ENCODE measurements around the gene BAIAP2L2.

BAIAP2L2 gene

GRCh38 chr22:38068641-38069371, 41.7 kb downstream of the BAIAP2L2 start:
- DNase-seq (ENCODE audit: low read depth, low spot score) = no peak

- DNase-seq (ENCODE audit: low read depth, low spot score) = no peak
Observed at GRCh38 chr22:38067761-38068360, 42.6 kb downstream of the BAIAP2L2 start.

DNA sequence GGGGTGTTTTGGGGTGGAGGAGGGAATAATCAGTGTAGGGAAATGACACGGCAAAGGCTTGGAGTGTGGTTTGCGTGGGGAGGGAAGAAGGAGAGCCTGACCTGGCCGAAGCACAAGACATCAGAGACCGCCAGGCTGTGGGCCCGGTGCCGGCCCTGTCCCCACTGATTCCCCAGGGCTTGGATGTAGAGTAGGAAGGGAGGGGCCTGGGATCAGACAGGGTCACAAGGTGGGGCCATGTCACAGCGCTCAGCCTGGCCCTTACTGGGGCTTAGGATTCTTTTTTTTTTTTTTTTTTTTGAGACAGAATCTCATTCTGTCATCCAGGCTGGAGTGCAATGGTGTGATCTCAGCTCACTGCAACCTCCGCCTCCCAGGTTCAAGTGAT, 43.5 kb downstream of the BAIAP2L2 start:
- DNase-seq (ENCODE audit: low read depth, low spot score) = no peak

- DNase-seq (ENCODE audit: low read depth, low spot score) = no peak
Observed at GRCh38 chr22:38066381-38067027, 44.0 kb downstream of the BAIAP2L2 start.

- no peak for DNase-seq (ENCODE audit: low read depth, low spot score)
Observed at GRCh38 chr22:38065539-38065938, 44.9 kb downstream of the BAIAP2L2 start.

- DNase-seq (ENCODE audit: low read depth, low spot score) = no peak
Observed at GRCh38 chr22:38062791-38063190, 47.7 kb downstream of the BAIAP2L2 start.

GRCh38 chr22:38056969-38057891, 53.3 kb downstream of the BAIAP2L2 start, which contains the start of gene PICK1:
TSS of gene PICK1 (plus strand) at chr22:38057404. CDS start at chr22:38057810, 406 bp downstream.
- DNase-seq (ENCODE audit: low read depth, low spot score) = peak; percentile 51

- DNase-seq (ENCODE audit: low read depth, low spot score) = peak; percentile 60
Observed at GRCh38 chr22:38051900-38052862, 58.3 kb downstream of the BAIAP2L2 start.

GRCh38 chr22:38051261-38051660, 59.2 kb downstream of the BAIAP2L2 start:
- DNase-seq (ENCODE audit: low read depth, low spot score) = no peak

DNA sequence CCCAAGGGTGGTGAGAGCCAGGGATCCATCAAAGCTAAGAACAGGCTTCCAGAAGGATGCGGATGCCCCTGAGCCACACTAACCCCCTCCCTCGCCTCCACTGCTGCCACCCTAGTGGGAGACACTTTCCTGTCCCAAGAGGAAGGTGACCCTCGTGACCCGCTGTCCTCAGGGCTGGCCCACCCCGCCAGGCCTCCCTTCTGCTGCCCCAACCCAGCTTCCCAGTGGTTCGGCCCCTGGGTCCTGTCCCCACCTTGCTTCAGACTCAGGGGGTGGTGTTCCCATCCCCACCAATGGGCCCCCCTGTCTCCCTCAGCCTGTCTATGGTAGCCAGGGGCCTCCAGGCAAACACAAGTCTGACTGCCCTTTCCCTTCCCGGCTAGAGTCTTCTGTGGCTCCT, 59.8 kb downstream of the BAIAP2L2 start:
- DNase-seq (ENCODE audit: low read depth, low spot score) = no peak

GRCh38 chr22:38049812-38050619, 60.5 kb downstream of the BAIAP2L2 start:
- DNase-seq (ENCODE audit: low read depth, low spot score) = no peak

- no peak for DNase-seq (ENCODE audit: low read depth, low spot score)
Observed at GRCh38 chr22:38046070-38046748, 64.3 kb downstream of the BAIAP2L2 start.

- no peak for DNase-seq (ENCODE audit: low read depth, low spot score)
Observed at GRCh38 chr22:38043151-38044039, 67.1 kb downstream of the BAIAP2L2 start.

DNA sequence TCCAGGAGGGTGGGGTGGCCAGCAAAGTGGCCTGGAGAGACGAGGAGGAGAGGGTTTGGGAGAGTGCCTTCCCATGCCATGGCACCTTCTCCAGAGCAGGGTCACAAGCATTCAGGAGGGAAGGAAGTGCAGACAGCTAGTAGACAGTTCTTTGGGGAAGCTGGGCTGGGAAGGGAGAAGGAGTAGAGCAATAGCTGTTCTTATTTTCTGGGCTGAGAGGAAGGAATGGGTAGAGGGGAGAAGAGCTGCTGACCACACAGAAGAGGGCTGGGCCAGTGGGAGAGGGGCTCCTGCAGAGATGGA, 68.0 kb downstream of the BAIAP2L2 start:
- DNase-seq (ENCODE audit: low read depth, low spot score) = no peak

GRCh38 chr22:38041760-38042487, 68.6 kb downstream of the BAIAP2L2 start:
- no peak for DNase-seq (ENCODE audit: low read depth, low spot score)

DNA sequence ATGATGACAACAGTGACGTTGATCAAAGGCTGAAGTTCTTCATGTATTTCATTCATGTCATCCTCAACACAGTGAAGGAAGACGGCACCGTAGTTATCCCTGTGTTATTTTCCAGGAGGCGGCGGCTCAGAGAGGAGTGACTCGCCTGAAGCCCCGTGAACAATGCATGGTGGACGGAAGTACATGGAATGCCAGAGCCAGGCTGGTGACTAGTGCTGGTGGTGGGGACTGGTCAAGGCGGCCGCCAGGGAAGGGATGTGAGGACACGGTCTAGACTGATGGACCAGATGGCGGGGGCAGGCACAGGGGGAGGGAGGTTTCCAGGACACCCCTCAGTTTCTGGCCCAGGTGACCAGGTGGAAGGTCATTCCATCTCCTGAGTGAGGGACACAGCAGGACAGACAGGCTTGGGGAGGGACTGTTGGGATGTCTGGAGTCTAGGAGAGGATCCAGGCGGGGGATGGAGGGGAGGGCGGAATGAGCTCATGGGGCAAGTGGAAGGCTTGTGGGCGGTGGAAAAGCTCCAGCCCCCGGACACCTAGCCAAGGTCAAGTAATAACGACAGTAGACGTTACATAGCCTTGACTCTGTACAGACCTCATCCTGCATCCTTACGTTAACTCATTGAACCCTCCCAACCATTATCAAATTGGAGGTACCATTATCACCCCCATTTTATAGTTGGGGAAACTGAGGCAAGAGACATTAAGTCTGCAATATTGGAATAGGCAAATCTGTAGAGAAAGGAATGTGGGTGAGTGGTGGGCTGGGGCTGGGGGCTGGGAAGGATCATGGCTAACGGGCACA, 69.3 kb downstream of the BAIAP2L2 start:
- DNase-seq (ENCODE audit: low read depth, low spot score) = no peak

Data from activated CD4-positive, CD25-positive, alpha-beta regulatory T cell treated with anti-CD3 and anti-CD28 coated beads, Interleukin-2, amount 50 U/mL, for 16 hours (primary cell).